H1 (cell line): ENCODE measurements around the gene MBTPS2. TPM values are rescaled to one million over a fixed set of nuclear protein-coding genes. Genes with fewer than 3 reads are reported as not detected.

Experiments used
- polyA plus RNA-seq, 7 experiments: library from polyadenylated mRNA; depleted of rRNA in 3 of 7; stranded (reverse) in 5 of 7; unstranded in 2 of 7; fragments of >200 nt in 5 of 7; fragments of 200-250 nt in 2 of 7; gene quantifications; 1 replicate in 5 of 7; 2 replicates in 1 of 7; 4 replicates in 1 of 7; pipeline versions ENCODE4 v1.2.1 to v1.2.3, GENCODE V29; 2011 to 2013; ENCODE audit warnings: missing spikeins in 2 of 7, mixed read lengths in 2 of 7
- small RNA-seq: library from polyadenylated mRNA; stranded (forward); fragments of <200 nt; extraction: miRNeasy Mini kit (QIAGEN cat#:217004); gene quantifications from one replicate; pipeline ENCODE3, GENCODE V24; 2013; ENCODE audit not compliant: insufficient read depth
- total RNA-seq: library from RNA; stranded (reverse); fragmentation: NEBNext Ultra II Directional; extraction: Animal tissue kit (Norgen Biotek cat#: 25700); gene quantifications from 2 replicates; pipeline ENCODE4 v1.2.1, GENCODE V29; 2021

MBTPS2 gene
- total and polyA plus RNA-seq, 2 of the 8 experiments (the other 6 are each of a cell fraction or from before 2014, with no cell fraction given) = 4.3 to 7.4 TPM

Small RNA genes lying within 50 kb of the gene (small RNA-seq; reads per million reads assigned to genes)
- not detected for gene U73479.1

Other genes with a start within 250 kb of the MBTPS2 start
- not detected in 2 replicates for gene KLHL34, start 181.3 kb upstream of the MBTPS2 start, total RNA-seq
- gene KLHL34, start 181.3 kb upstream of the MBTPS2 start, polyA plus RNA-seq (2011; rRNA removed) = not detected in 2 replicates
- gene SMPX, start 81.5 kb upstream of the MBTPS2 start, total RNA-seq = not detected in 2 replicates
- gene SMPX, start 81.5 kb upstream of the MBTPS2 start, polyA plus RNA-seq (2011; rRNA removed) = not detected in 2 replicates
- gene YY2, start 16.4 kb downstream of the MBTPS2 start, total RNA-seq = 1.1 and 1.5 TPM in 2 replicates
- 0.60 and 0.71 TPM in 2 replicates for gene YY2, start 16.4 kb downstream of the MBTPS2 start, polyA plus RNA-seq (2011; rRNA removed)
- gene SMS, start 101.1 kb downstream of the MBTPS2 start, total RNA-seq = 247 and 256 TPM in 2 replicates
- 61.8 and 66.3 TPM in 2 replicates for gene SMS, start 101.1 kb downstream of the MBTPS2 start, polyA plus RNA-seq (2011; rRNA removed)
- gene PHEX, start 192.7 kb downstream of the MBTPS2 start, total RNA-seq = 0.11 and 0.15 TPM in 2 replicates
- 0.02 and 0.03 TPM in 2 replicates for gene PHEX, start 192.7 kb downstream of the MBTPS2 start, polyA plus RNA-seq (2011; rRNA removed)